ENCODE measurements around the gene PTPDC1.
"Not testable (repeated sequence)": the region's sequence is repeated elsewhere in the genome, so short reads cannot be mapped to it uniquely, and the experiment has no call there.

PTPDC1 gene

GRCh38 chr9:94084314-94084713, at the start of gene PTPDC1:
Gene PTPDC1, plus strand, starts transcription at chr9:94084464. Its CDS starts 67 bp downstream, at chr9:94084531.
- DNase-seq: no peak

DNA sequence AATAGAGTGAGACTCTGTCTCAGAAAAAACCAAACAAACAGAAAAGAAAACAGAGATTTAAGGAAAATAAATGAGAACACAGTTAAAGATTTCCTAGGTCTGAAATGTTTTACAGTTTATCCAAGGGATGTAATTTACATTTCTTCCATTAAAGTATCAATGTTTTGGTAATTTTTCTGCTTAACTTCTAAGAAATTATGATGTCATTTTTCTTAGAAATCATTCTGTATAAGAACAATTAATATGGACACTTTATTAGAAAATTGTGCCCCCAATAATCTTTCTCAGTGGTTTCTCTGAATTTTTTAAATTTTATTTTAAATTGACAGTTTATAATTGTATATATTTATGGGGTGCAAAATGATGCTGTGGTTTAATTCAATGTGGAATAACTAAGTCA, 49.8 kb upstream of the PTPDC1 start:
- DNase-seq: no peak

DNA sequence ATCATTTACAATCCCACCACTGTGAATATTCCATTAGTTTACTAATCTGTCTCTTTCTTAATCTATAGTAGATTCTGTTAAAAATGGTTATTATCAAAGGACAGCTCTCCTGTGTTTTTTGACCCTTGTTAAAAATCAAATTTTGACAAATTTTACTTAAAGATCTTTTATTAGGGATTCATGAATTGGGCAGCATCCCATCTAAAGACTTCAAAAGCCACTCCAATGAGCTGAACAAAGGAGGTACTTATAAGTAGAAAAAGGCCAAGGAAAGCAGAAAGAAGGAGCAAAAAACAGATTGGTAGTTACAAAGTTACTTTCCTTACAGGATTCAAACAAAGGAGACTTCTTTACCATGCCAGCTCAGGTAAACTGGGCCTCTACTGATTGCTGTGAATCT, 44.5 kb upstream of the PTPDC1 start:
- no peak for DNase-seq

GRCh38 chr9:94042516-94043360, 41.5 kb upstream of the PTPDC1 start:
- DNase-seq: no peak

- no peak for DNase-seq
These were observed 29.5 kb upstream of the PTPDC1 start for GRCh38 chr9:94054716-94055115.

- DNase-seq: no peak
These were observed 27.8 kb upstream of the PTPDC1 start for GRCh38 chr9:94056442-94056974.

DNA sequence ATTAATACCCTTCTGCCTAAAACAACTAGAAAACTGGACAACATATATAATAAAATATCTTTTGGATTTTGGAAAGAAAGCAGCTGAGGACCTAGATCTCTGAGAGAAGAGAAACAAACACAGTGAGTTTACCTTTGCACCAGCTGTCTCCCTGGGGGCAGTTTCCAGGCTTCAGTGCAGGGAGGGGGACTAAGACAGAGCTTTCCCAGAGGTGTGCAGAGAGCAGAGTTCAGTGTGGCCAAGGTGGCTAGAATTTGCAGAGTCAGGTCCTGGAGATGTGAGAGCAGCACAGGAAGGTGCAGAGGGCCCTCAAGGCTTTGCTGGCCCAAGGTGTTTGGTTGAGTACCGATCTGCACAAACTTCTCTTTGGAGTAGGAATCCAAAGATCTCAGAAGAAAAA, 26.3 kb upstream of the PTPDC1 start:
- no peak for DNase-seq

GRCh38 chr9:94061864-94062263, 22.4 kb upstream of the PTPDC1 start:
- DNase-seq: no peak

GRCh38 chr9:94065535-94065961, 18.7 kb upstream of the PTPDC1 start:
- peak; percentile 10 for DNase-seq

- DNase-seq: no peak
These were observed 16.0 kb upstream of the PTPDC1 start for GRCh38 chr9:94068257-94068656.

DNA sequence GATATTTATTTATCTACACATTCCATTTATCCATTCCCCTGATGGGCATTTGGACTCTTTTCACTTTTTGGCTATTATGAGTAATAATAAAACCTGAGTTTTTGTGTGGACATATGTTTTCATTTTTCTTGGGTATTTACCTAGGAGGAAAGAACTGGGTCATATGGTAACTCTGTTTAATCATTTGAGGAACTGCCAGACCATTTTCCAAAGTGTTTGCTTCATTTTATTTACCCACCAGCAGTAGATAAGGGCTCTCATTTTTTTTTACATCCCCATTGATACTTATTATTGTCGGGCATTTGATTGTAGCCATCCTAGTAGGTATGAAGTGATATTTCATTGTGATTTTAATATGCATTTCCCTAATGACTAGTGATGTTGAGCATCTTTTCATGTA, 7.7 kb upstream of the PTPDC1 start:
- no peak for DNase-seq

GRCh38 chr9:94078086-94078485, 6.2 kb upstream of the PTPDC1 start:
- DNase-seq: no peak

GRCh38 chr9:94079236-94079635, 5.0 kb upstream of the PTPDC1 start:
- no peak for DNase-seq

DNA sequence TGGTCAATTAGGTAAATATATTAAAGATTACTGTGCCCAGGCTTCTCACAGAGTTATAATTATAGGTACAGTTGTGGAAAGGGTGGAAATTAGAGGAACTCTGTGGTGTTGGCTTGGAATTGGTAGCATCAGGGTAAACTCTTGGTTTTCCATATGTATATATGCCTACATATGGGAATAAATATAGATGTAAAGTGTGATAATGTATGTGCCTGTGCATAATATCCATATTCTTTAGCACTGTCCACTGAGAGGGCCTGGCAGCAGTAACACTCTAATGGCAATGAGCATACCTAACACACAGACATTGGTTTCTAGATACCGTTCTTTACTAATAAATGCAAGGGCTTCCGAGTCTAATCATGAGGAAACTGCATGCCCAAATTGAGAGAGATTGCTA, 4.0 kb upstream of the PTPDC1 start:
- no peak for DNase-seq

DNA sequence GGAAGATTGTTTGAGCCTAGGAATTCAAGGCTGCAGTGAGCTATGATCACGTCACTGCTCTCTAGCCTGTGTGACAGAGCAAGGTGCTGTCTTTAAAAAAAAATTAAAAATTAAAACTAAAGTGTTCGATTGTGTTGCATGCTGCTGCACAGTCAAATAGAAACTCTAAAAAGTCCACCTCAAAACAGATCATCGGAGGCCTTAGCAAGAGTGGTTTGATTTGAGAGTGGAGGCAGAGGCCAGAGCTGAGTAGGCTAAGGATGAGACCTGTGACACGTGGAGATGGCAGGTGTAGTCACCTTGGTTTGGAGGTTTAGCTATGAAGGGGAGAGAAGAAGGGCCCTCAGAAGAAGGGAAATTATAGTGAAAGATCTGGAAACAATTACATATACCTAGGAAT, 2.8 kb upstream of the PTPDC1 start:
- no peak for DNase-seq

DNA sequence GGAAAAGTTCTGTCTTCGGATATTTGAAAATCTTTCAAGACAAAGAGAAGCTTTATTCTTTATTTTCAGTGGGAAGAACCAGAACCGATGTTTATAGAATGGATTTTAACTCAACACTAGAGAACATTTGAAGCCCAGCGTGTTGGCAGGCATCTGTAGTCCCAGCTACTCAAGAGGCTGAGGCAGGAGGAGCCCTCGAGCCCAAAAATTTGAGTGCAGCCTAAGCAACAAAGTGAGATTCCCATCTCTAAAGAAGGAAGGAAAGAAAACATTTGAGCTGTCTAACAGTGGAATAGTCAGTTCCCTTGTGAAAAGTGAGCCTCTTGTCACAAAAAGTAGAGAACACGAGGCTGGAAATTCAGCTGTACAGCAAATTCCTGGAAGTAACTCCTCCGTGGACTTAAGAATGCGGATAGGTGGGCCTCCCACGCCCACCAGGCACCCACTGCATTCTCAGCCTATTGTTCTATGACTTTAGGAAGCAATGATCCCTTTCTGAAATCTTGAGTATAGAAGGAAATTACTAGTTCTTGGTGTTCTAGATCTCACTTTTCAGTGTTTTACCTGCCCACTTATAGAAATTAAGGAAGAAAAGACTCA, 2.3 kb upstream of the PTPDC1 start:
- DNase-seq: no peak

GRCh38 chr9:94082553-94082952, 1.7 kb upstream of the PTPDC1 start:
- no peak for DNase-seq

DNA sequence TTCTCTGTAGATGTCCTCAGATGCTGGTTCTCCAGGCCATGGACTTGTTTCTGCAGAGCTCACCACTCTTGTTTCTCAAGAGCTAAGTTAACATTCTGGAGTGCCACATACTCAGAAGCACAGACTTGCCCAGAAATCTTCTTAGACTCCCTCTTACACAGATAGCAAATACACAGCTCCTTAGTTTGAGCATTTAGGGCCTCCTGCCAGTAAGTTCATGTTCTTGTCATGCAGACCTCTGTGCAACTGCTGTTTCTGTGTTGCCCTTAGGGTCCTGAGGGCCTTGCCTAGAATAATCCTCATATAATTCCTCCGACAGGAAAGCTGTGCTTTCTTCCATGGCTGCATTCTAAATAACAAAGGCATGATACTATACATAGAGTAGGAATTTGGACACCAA, 1.3 kb upstream of the PTPDC1 start:
- no peak for DNase-seq

DNA sequence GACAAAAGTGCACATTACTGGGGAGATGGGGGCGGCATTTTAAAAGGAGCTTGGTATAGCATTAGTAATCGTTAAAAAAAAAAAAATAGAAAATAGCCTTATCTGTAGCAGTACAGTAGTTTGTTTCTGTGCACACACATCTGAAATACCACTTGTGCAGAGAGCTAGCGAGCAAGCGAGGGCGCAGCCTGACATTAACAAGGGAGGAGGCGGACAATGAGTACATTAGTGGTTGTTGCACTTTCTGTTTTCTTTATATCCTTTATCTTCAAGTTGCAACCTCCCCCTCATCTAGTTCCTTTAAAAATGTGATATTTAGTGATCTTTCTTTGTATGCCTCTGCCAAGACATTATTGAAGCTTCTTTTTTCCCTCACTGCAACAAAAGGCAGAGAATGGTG, 880 bp upstream of the PTPDC1 start:
- no peak for DNase-seq

DNA sequence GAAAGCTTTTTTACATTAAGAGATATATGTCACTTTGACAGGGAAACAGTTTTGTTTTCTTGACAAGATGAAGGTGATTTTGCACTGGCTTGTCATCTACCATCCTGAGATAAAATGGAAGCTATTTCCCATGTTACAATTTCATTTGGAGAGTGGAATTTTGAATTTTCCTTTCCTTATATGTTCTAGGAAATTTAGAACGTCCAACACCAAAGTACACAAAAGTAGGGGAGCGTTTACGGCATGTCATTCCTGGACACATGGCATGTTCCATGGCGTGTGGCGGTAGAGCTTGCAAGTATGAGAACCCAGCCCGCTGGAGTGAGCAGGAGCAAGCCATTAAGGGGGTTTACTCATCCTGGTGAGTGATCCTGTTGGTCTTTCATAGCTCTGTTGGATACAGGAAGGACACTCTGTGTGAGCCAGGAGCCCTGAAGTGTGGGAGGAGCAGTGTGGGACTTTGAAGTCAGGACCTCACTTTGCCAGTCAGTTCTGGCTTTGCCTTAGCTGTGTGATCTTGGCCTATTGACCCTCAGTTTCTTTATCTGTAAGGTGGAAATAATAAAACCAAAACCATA, 887 bp downstream of the PTPDC1 start:
- no peak for DNase-seq

DNA sequence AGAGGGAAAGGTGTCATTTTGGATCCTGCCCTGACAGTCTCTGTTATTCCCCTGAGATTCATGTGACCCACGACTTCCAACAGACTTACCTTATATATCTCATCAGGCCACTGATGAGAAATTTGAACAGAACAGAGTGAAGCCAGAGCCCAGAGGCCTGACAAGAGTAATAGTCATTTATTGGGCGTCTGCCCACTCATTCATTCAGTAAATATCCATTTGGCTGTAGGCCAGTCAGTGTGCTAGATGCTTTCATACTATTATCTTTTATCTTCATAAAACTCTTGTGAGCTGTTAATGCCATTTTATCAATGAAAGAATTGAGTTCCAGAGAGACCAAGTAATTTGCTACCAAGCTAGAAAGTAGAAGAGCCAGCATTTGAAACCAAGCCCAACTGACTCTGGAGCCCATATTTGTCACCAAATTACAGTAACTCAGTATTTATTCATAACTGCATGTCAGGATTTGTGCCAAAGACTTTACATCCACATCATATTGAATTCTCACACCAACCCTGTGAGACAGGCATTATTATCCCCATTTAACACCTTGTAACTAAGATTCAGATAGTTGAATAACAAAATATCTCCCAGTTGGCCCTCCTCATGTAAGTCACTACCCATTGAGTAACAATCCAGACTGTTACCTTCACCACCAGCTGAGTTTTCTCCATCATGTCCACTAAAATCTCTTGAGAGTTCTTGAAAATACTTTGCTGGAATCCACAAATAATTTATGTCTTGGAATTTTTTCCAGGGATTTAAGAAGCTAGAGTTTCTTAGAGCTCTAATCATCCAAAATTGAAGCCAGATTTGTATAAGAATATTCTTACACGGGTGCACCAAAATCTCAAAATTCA, 2.5 kb downstream of the PTPDC1 start:
- DNase-seq: no peak

GRCh38 chr9:94094219-94095145, 10.2 kb downstream of the PTPDC1 start:
- DNase-seq: not testable (repeated sequence)

Measured in NK-92 treated with Interleukin-12 subunit alpha and Interleukin-12 subunit beta, amount 100 ng/mL, for 24 hours (cell line).